GM06990 (cell line): Measurements from ENCODE around the gene COL4A1.

Experiments used
- DNase-seq: peaks from one replicate; pipeline ENCODE4 v3.0.0-alpha.2; 2011; ENCODE audit not compliant: insufficient read length; ENCODE audit errors: extremely low read depth
- H3K27me3 ChIP-seq: replicated peaks from 2 replicates; pipeline ENCODE4 v1.6.0; 2011; ENCODE audit warnings: low read length; ENCODE audit not compliant: control insufficient read depth, insufficient read depth
- H3K36me3 ChIP-seq: 2 replicates; pipeline ENCODE4 v1.5.1; 2011; ENCODE audit warnings: low read length; ENCODE audit not compliant: control insufficient read depth, insufficient read depth
- H3K4me3 ChIP-seq: replicated peaks from 2 replicates; pipeline ENCODE4 v1.5.1; 2011; ENCODE audit warnings: low read depth, mild to moderate bottlenecking, control low read depth, low read length
- CTCF ChIP-seq: IDR thresholded peaks from 2 replicates; pipeline ENCODE4 v1.5.1; 2011; ENCODE audit warnings: low read length, control low read depth, mild to moderate bottlenecking, inconsistent platforms; ENCODE audit not compliant: insufficient read depth, poor library complexity, severe bottlenecking

COL4A1 gene

GRCh38 chr13:110263404-110263803, 43.6 kb downstream of the COL4A1 start:
- no peaks in the 10 kb centered on the region; the same call in 1 of the 2 replicates for H3K27me3 ChIP-seq
- DNase-seq = no peak
- H3K36me3 ChIP-seq = no peaks in the 10 kb centered on the region
- TF ChIP-seq CTCF = no peak
- H3K4me3 ChIP-seq = no peak overlapping the region

- DNase-seq = no peak
- TF ChIP-seq CTCF = no peak
- H3K36me3 ChIP-seq = no peaks in the 10 kb centered on the region
- no peaks in the 10 kb centered on the region; the same call in 1 of the 2 replicates for H3K27me3 ChIP-seq
- H3K4me3 ChIP-seq = no peak overlapping the region
Observed at GRCh38 chr13:110262508-110263291, 44.3 kb downstream of the COL4A1 start.

DNA sequence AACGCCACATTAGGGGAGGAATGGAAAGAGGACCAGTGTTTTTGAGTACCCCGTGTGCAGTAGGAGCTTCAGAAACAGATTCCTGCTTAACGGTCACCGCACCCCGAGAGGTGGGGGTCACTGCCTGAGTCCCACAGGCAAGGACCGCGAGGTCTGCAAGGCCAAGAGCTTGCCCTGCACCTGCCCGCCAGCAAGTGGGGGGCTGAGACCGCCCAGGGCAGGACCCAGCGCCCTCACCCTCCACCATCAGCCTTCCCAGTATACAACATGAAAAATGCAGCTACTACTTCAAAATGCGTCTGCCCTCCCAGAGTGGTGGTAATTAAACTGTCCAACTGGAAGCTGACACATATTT, 44.9 kb downstream of the COL4A1 start:
- no peaks in the 10 kb centered on the region; the same call in 1 of the 2 replicates for H3K27me3 ChIP-seq
- no peak overlapping the region for H3K4me3 ChIP-seq
- no peak for DNase-seq
- no peak for TF ChIP-seq CTCF
- no peaks in the 10 kb centered on the region for H3K36me3 ChIP-seq

GRCh38 chr13:110261166-110262081, 45.5 kb downstream of the COL4A1 start:
- H3K4me3 ChIP-seq = no peak overlapping the region
- H3K27me3 ChIP-seq = no peaks in the 10 kb centered on the region; the same call in 1 of the 2 replicates
- H3K36me3 ChIP-seq = no peaks in the 10 kb centered on the region
- TF ChIP-seq CTCF = no peak
- no peak for DNase-seq

DNA sequence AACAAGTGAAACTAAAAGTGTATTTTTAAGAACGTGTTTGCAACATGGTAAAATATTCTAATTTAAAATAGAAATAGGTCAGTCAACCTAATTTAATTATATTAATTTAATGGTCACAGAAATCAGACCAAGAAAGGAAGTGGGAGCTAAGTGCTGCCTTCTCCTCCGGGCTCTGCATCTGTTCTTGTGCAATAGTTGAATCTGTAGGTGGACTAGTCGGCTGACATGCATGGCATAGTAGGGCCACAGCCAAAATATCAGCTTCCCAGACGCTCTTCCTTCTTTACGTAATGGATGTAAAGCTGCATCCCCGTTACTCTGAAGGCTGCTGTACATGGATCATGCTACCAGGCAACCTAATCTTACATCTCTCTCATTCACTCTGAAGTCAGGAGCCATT, 47.3 kb downstream of the COL4A1 start:
- TF ChIP-seq CTCF = no peak
- Histone ChIP-seq H3K4me3 (no peak overlapping the region), H3K27me3 (no peaks in the 10 kb centered on the region; the same call in 1 of the 2 replicates), H3K36me3 (no peaks in the 10 kb centered on the region)
- no peak for DNase-seq
